GM13976 (cell line): ENCODE measurements around the gene PAWR.

Experiments used
- DNase-seq: peaks from one replicate; pipeline ENCODE4 v3.0.0; 2012; ENCODE audit warnings: low spot score
- CTCF ChIP-seq: IDR thresholded peaks from 2 replicates; pipeline ENCODE4 v1.5.1; 2012; ENCODE audit warnings: borderline replicate concordance, mild to moderate bottlenecking; ENCODE audit not compliant: insufficient read depth; ENCODE audit errors: extremely low read depth, missing control alignments, control extremely low read depth
- in situ Hi-C: fragments of 300-500 bp; cut with MboI; formaldehyde crosslinking; loops from one replicate; pipeline ENCODE4 v1.12.0; 2022; ENCODE audit warnings: low sequenced_read_pairs, mixed read lengths, inconsistent platforms; ENCODE audit not compliant: unreplicated experiment

The PAWR gene

DNA sequence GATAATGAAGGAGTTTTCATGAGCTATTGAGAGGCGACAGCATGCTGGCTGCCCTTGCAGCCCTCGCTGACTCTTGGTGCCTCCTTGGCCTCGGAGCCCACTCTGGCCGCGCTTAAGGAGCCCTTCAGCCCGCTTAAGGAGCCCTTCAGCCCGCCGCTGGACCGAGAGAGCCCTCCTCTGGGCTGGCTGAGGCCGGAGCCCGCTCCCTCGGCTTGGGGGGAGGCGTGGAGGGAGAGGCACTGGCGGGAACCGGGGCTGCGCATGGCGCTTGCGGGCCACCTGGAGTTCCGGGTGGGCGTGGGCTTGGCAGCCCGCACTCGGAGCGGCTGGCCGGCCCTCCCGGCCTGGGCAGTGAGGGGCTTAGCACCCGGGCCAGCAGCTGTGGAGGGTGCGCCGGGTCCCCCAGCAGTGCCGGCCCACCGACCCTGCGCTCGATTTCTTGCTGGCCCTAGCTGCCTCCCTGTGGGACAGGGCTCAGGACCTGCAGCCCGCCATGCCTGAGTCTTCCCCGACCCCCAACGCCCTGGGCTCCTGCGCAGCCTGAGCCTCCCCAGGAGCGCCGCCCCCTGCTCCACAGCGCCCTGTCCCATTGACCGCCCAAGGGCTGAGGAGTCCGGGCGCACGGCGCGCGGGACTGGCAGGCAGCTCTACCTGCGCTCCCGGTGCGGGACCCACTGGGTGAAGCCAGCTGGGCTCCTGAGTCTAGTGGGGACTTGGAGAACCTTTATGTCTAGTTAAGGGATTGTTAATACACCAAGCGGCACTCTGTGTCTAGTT is 20.1 kb upstream of the PAWR start:
- in situ Hi-C loops, result no loop called here
- DNase-seq, result no peak
- no peak for TF ChIP-seq CTCF

DNA sequence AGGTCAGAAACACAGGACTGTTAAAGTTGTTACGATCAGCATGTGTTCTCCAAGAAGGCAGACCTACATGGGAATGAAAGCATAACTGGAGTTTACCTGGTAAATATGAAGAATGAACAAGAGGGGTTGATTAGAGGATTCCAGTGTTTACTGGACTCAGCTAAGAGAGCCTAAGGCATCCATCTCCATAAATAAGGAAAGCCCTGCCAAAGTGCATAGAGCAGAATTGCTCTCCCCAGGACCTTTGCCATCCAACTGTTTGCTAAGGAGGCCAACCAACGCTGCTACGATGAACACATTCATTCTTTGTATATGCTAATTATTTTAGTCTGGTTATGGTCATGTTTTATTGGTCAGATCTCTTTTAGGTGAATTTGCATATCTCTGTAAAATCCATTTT is 17.1 kb upstream of the PAWR start:
- DNase-seq, result no peak
- in situ Hi-C loops, result no loop called here
- no peak for TF ChIP-seq CTCF

DNA sequence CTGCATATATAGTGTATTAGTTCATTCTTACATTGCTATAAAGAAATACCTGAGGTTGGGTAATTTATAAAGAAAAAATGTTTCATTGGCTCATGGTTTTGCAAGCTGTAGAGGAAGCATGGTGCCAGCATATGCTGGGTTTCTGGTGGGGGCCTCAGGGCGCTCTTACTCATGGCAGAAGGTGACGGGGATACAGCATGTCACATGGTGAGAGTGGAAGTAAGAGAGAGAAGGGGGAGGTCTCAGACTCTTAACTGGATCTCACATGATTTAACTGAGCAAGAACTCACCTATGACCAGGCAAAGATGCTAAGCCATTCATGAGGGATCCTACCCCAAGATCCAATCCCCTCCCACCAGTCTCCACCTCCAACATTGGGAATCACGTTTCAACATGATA is 15.9 kb upstream of the PAWR start:
- no peak for TF ChIP-seq CTCF
- DNase-seq, result no peak
- in situ Hi-C loops, result no loop called here

GRCh38 chr12:79706156-79706555 is 15.4 kb upstream of the PAWR start:
- TF ChIP-seq CTCF, result no peak
- in situ Hi-C loops, result no loop called here

DNA sequence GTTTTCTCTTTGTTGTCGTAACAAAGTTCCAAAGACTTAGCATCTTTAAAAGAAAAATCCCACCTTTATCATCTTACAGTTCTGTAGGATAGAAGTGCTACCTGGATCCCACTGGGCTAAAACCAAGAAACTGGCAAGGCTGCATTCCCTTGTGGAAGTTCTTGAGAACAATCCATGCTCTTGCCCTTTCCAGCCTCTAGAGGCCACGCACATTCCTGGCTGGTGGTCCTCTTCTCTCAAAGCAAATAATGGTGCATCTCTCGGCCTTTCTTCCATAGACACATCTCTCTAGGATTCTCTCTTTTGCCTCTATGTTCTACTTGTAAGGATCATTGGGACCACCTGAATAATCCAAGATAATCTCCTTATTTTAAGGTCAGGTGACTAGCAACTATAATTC is 8.2 kb upstream of the PAWR start:
- no peak for TF ChIP-seq CTCF
- DNase-seq, result no peak
- in situ Hi-C loops, result no loop called here

More at GRCh38 chr12:79706156-79706555, 15.4 kb upstream of the PAWR start:
- no peak for DNase-seq

- no peak for TF ChIP-seq CTCF
- no peak for DNase-seq
These were observed 5.7 kb upstream of the PAWR start for GRCh38 chr12:79696416-79696815.

DNA sequence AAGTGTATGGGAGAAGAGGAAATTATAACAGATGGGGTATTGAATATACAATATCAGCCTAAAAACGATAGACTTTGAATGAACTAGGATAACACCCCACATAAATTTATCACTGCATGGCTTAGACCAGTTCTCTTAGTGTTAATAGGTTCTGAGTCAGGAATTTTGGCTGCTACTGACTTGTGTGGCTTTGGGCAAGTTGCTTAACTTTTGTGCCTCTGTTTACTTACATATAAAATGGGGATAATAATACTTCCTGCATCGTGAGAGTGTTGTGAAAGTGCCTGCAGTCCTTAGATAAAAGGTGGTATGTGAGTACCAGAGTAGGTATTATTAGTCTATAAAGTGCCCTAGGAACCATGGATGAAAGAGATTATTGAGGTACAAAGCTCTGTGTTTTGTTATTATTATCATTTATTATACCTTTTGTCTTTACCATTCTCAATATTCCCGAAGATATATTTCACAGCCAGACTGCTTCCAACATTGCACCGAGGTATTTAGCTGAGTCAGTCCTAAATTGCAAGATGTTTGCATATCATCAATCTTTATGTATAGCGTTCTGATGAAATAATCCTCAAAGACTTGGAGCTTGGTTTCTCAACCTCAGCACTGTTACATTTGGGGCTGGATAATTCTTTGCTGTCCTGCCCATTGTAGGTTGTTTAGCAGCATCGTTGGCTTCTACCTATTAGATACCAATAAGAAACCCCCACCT is 2.3 kb upstream of the PAWR start:
- no peak for DNase-seq
- in situ Hi-C loops, result no loop called here
- TF ChIP-seq CTCF, result no peak

More at GRCh38 chr12:79696416-79696815, 5.7 kb upstream of the PAWR start:
- in situ Hi-C loops, result no loop called here
